Sigmoid colon (tissue), 4 donors: ENCODE measurements around the gene NOL9.

Experiments used
- EP300 ChIP-seq, 4 donors: sonication (generic); formaldehyde crosslinking; IDR thresholded peaks; one replicate each; pipeline ENCODE4 v1.6.1; 2017; ENCODE audit warnings: antibody characterized with exemption in 4 of 4
- POLR2A ChIP-seq, 2 donors: fragments of 450-650 bp; IDR thresholded peaks; one replicate each; pipeline ENCODE4 v1.6.1; 2016; ENCODE audit warnings: antibody characterized with exemption in 2 of 2, mild to moderate bottlenecking in 2 of 2, moderate library complexity in 2 of 2
- POLR2AphosphoS5 ChIP-seq, 4 donors: sonication (generic); formaldehyde crosslinking; IDR thresholded peaks; one replicate each; pipeline ENCODE4 v1.6.1; 2017; ENCODE audit warnings: antibody characterized with exemption in 4 of 4
- TF ChIP-seq, protein P1 (sequence below), 4 experiments: fragments of 450-650 bp in 3 of 4; fragments of 200-600 bp in 1 of 4; IDR thresholded peaks; one replicate each; pipeline ENCODE4 v1.5.1; 2016 to 2019; ENCODE audit warnings: antibody characterized with exemption in 4 of 4, mild to moderate bottlenecking in 3 of 4, moderate library complexity in 2 of 4

DNA sequence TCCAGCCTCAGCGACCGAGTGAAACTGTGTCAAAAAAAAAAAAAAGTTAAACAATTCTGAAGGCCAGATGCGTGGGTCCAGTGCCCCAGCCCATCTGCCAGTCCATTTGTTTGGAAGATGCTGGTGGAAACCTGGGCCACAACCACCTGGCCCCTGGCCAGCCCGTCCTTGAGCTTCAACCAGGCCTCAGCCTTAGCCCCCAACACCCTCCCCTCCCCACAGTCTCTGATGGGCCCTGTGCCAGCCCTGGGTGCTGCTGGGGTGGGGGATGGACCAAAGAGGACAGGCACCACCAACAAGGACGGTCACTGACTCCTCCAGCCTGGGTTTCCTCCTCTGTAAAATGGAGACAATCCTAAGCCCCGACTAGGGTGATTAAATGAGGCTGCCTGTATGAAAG, 43.3 kb downstream of the NOL9 start:
- TF ChIP-seq, protein P1, sequence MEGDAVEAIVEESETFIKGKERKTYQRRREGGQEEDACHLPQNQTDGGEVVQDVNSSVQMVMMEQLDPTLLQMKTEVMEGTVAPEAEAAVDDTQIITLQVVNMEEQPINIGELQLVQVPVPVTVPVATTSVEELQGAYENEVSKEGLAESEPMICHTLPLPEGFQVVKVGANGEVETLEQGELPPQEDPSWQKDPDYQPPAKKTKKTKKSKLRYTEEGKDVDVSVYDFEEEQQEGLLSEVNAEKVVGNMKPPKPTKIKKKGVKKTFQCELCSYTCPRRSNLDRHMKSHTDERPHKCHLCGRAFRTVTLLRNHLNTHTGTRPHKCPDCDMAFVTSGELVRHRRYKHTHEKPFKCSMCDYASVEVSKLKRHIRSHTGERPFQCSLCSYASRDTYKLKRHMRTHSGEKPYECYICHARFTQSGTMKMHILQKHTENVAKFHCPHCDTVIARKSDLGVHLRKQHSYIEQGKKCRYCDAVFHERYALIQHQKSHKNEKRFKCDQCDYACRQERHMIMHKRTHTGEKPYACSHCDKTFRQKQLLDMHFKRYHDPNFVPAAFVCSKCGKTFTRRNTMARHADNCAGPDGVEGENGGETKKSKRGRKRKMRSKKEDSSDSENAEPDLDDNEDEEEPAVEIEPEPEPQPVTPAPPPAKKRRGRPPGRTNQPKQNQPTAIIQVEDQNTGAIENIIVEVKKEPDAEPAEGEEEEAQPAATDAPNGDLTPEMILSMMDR (IDR thresholded peaks at IDR 0.05), result no peak
- TF ChIP-seq POLR2AphosphoS5 (IDR thresholded peaks at IDR 0.05) (no peak), POLR2A (IDR thresholded peaks at IDR 0.05) (no peak), EP300 (IDR thresholded peaks at IDR 0.05) (no peak)
